ENCODE measurements around the gene ZNF747.

GRCh38 chr16:30482366-30482765 is 52.3 kb downstream of the ZNF747 start:
- TF ChIP-seq CSRNP3 (CRISPR knock-in tag; IDR thresholded peaks at IDR 0.05) (no peak), GLIS3 (CRISPR knock-in tag; IDR thresholded peaks at IDR 0.05) (no peak), RARB (CRISPR knock-in tag; IDR thresholded peaks at IDR 0.05) (no peak), PATZ1 (CRISPR knock-in tag; IDR thresholded peaks at IDR 0.05; ENCODE audit: borderline replicate concordance) (no peak), ESRRG (CRISPR knock-in tag; IDR thresholded peaks at IDR 0.05) (no peak), TCF4 (CRISPR knock-in tag; IDR thresholded peaks at IDR 0.05; ENCODE audit: borderline replicate concordance) (no peak)

Measured in SK-N-SH treated with all-trans-retinoic acid at 6 μM for 48 hours (cell line).